HG03571 (cell line): ENCODE results near the gene RNPS1.
A peak's percentile ranks its signal among the peaks of the same experiment; 100 is the strongest.
"Not testable (repeated sequence)": the region's sequence is repeated elsewhere in the genome, so short reads cannot be mapped to it uniquely, and the experiment has no call there.

Experiments
- ATAC-seq: cut with Tn5 transposase; IDR thresholded peaks from one replicate; pipeline ENCODE4 v1.9.1; 2021; ENCODE audit not compliant: unreplicated experiment

The RNPS1 gene

DNA sequence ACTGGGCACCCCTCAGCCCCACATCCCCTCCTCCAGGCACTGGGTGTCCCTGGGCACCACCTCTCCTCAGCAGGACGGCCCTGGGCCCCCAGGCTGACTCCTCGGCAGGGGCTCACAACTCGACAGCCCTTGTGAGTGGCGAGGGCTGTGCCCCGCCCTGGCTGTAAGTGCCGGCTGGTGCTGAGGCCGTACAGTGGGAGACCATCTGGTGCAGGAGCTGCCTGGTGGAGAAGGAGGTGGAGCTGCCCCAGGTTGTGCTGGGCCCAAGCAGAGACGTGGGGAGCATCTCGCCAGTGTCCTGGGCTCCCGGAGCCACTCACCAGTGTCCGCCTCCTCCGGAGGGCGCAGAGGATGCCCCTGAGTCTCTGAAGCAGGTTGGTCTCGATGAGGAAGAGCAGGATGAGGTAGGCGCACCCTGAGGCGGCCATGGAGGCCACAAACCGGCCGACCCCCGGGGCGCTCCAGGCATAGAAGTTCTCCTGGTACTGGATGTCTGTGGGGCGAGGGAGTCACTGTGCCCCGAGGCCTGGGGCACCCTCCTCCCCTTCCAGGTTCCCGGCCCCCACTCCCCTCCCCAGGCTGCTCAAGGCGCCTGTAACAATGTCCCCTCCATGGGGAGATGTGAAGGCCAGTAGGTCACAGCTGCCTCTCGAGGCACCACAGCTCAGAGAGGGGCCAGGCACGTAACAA lies 15.1 kb upstream of the RNPS1 start:
- ATAC-seq = no peak

- no peak for ATAC-seq
Measured at GRCh38 chr16:2282262-2282661, 14.3 kb upstream of the RNPS1 start.

GRCh38 chr16:2280981-2281542 lies 13.1 kb upstream of the RNPS1 start:
- no peak for ATAC-seq

GRCh38 chr16:2280461-2280860 lies 12.5 kb upstream of the RNPS1 start:
- no peak for ATAC-seq

DNA sequence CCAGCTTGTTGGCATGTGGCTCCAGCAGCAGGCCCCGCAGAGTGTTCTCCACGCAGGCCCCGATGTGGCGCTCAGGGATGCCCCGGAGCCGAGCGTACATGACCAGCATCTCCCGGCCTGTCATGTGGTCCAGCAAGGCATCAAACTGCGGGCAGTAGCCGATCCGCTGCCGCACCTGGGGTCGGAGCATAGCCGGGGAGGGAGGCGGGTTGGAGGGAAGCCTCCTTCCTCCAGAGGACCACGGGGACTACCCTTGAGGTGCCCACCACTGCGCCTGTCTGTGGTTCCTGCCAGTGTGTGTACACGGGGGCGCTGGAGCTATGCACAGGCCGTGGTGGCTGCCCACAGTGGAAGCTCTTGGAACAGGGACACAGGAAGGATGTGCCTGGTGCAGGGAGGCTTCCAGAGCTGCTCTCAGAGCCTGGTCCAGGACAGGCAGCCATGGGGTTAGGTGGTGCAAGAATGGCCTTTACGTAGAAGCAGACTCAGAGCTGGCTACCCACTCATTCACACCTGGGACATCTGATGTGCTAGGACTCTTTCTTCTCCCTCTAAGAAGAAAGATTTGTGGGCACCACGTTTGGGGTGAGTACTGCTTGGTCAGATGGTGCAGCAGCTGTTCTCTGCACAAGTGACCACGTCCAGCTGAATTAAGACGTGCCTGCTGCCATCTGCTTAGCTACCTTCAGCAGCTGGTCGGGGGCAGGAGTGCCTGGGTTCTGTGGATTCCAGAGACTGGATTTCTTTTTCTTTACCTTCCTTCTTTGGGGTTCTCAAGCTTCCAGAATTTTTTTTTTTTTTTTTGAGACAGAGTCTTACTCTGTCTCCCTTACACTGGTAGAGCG lies 11.3 kb upstream of the RNPS1 start:
- ATAC-seq = no peak

DNA sequence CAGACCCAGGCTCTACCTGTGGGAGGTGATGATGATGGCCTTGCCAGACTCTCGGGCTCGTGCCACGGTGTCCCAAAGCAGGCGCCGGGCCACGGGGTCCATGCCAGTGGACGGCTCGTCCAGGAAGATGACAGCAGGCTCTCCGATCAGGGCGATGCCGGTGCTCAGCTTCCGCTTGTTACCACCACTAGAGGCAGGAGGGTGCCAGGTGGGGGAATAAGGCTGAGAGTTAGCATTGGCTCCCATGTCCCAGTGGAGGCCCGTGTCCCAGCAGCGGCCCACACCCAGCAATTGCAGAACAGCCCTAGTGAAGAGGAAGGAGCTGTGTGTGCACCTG lies 10.3 kb upstream of the RNPS1 start:
- ATAC-seq = no peak

DNA sequence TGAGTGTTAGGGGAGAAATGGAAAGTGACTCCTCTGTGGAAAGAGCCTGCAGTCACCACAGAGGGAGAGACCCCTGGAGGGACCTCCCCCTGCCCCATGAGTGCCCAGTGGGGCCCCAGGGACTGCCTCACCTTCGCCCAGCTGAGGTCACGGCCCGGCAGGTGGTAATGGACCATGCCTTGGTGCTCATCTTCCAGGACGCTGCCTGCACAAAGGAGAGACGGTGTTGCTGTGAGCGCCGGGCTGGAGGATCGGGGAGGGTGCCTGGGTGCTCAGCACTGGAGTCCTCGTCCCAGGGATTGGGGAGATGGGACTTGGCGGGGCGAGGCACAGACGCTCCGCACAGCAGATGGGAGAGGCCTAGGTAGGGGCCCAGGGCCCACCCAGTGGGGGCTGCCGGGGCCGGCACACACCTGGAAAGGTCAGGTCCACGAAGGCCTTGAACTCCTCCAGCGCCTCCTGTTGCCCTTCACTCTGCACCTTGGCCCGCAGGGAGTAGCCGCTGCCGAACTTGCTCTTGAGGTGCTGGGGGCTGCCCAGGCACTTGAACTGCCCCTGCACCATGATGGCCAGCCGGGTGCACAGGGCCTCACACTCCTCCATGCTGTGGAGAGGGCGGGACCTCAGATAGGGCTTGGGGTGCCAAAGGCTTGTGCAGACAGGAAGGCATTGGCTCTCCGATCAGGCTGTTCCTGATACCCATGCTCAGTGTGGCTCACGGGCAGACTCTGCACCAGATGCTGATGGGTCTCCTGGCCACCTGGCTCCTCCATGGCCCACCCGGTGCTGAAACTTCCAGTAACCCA lies 9.7 kb upstream of the RNPS1 start:
- ATAC-seq = no peak

DNA sequence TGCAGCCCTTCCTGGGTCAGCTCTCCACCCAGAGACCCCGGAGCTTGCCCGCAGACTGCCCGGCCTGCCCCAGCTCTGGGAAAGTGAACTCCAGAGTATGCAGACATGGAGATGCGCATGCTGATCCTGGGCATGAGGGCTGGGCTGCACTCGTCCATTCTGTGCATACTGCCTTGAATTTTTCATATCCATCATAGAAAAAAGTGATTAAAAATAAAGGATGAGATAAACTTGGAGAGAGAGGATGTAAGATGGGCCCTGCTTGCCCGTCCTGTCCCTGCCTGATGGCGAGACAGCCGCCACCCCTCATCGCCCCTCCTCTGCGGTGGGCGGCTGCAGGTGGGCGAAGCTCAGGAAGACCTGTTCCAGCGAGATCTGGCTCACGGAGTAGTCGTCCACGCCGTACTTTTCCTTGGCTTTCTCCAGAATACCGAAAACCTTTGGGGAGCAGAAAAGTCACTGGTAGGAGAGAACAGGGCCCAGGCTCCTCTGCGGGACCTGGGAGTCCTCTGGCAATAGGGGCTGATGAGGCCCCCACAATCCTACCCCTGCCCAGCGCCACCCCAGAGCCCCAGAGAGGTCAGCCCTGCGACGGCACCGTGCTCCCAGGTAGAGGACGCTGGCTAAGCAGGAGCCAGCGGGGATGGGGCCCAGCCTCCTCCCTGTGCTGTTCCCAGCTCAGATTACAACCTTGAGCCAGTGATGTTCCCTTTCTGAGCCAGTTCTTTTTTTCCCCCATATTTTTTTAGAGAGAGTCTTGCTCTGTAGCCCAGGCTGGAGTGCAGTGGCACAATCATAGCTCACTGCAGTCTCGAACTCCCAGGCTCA lies 8.7 kb upstream of the RNPS1 start:
- ATAC-seq = no peak

DNA sequence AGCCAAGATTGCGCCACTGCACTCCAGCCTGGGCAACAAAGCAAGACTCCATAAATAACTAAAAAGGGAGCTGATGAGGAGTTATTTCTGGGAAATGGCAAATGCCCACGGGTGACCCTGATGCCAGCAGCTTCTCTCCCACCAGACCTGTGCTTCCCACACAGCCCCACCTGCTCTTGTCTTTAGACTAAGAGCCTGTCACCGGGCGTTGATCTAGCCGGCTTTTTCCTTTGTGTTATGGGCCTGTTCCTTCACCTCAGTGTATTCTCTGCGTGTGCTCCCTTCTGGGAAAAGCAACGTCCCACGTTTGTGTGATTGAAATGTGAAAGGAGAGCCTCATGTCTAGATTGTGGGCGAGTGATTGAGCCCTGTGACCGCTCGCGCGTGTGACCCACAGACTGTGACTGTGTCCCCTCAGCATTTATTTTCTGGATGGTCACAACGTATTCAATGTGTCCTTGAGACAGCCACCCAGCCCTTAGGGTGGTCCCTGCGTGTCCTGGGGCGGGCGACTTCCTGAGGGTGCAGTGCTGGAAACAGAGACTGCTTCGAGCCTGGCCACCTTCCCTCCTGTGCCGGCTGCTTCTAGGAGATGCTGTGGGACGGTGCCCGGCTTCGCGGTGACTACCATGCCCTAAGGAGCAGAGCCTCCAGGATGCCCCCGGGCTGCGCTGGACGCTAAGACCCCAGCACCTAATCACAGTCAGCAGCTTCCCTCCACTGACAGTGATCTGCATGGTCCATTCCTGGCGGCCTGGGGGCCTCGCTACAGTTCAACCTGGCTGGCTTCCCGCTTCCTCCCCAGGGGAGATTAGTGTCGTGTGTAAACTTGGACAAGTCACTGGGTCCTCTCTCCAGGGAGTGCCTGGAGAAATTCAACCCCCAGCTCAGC lies 7.8 kb upstream of the RNPS1 start:
- no peak for ATAC-seq

- no peak for ATAC-seq
Measured at GRCh38 chr16:2273931-2274330, 6.0 kb upstream of the RNPS1 start.

DNA sequence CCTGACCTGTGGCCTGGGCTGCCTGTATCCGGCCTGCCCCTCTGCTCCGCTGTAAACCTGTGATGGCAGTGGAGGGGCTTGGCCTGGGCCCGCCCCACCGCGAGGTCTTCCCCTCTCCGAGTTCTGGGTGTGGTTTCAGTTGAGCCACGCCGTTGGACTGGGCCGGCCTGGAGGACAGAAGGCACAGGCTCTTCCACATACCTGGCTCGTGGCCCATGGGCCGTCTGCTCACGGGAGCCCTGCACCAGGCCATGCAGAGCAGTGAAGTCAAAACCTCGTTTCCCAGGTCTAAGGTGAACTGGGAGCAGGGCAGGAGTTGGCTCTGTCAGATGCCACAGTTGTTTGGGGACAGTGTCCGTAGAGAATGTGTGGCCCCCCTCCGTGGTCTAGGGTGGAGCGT lies 5.6 kb upstream of the RNPS1 start:
- no peak for ATAC-seq

GRCh38 chr16:2271848-2272461 lies 4.0 kb upstream of the RNPS1 start:
- ATAC-seq = no peak

DNA sequence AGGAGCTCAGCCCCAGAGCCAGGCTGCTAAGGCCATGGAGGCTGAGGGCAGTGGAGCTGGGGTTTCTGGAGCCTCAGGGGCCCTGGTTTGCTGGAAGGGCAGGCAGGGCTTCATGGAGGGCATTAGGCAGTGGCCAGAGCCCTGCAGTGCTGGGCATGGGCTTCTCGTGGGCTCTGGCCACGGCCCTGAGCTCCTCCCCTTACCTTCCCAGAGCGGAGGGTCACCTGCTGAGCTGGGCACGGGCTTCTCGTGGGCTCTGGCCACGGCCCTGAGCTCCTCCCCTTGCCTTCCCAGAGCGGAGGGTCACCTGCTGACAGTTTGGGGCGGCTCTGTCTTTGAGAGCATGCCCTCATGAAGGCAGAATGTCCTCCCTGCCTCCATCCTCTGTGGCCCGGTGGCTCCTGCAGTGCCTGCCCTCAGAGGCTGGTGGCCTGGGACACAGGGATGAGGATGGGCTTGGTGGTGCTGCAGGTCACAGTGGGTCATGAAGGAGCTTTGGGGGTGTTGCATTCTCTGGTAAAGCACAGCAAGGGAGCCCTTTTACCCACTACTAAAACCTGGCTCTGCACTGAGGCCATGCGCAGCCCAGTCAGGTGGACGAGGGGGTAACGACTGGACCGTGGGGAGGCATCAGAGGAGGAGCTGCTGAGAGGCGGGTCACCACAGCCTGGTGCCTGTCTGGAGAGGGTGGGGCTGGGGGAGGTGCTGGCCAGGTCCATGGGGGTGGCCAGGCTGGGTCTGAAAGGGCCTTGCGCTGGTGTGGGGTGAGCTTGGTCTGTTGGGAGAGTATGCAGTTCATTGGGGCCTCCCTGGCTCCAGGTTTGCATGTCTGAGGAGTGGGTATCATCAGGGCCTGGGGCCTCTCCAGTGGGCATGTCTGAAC lies 2.9 kb upstream of the RNPS1 start:
- no peak for ATAC-seq

DNA sequence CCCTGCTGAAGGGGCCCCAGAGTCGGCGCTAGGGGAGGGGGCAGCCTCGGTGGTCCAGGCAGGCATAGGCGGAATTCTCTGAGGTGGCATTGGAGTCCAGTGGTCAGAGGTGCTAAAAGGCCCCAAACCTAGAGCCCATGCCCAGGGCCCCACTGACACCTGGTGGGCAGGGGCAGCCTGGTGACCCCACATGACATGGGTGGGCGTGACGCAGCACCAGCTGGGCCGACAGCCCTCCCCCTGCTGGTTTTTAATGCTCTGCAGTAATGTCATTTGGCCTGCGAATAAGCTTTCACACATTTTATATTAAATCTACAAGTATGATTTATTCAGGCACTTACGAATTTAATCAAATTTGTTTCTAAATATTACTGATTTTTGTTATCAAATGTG lies 2.1 kb upstream of the RNPS1 start:
- no peak for ATAC-seq

DNA sequence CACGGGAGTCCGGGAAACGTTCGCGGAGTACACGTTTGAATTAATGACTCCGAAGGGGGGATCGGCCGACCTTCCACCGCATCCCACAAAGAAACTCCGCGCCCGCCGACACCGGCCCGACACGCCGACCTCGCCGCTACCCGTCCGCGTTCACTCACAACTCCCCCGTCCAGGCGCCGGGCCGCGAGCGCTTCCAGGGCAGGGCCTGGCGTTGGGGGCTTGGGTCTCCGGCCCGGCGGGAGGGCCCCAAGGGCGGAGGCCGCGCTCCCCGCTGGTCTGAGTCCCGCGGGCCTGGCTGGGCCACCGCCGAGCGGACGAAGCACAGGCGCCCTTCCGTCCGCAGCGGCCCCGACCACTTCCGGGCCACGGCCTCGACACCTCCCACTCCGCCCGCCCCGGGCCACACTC lies 417 bp downstream of the RNPS1 start:
- peak; percentile 50 for ATAC-seq

DNA sequence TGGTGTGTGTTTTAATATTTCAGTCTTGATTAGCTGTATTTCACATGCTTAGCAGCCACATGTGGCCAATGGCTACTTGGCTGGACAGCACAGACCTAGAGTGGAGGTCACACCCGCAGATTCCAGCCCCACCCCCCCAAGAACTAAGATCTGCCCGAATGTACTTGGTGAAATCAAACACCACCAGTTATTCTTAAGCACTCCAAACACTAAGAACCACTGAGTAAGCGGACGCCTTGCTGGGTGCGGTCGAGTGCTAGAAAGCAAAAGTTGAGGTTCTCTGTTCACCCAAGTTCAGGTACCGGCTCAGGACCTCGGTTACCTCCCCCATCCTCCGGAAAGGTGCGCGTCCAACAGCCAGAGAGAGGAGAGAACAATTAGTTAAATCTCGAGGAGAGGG lies 1.0 kb downstream of the RNPS1 start:
- not testable (repeated sequence) for ATAC-seq

DNA sequence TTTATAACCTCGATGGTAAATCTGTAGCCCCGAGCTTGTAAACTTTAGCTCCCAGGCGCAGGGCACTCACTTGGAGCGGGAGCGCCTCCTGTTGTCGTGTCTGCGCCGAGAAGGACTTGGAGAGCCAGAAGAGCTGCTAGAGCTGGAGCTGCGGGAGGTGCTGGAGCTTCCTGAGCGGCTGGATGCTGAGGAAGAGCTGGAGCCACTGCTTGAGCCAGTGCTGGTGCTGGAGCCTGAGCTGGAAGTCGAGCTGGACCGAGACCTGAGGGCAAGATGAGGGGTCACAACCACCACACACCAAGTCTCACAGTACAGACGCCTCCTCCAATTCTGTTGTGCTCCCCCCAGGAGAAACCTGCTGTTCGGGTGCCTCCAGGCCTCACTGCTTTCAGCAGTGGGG lies 4.9 kb downstream of the RNPS1 start:
- ATAC-seq = not testable (repeated sequence)

GRCh38 chr16:2260250-2260649 lies 7.7 kb downstream of the RNPS1 start:
- ATAC-seq = no peak
